Activated CD4-positive, CD25-positive, alpha-beta regulatory T cell treated with anti-CD3 and anti-CD28 coated beads, Interleukin-2, amount 50 U/mL, for 72 hours (primary cell): ENCODE data around the gene B4GALNT2.

Experiments used
- DNase-seq: peaks from one replicate; pipeline ENCODE4 v3.0.0; 2021

Gene B4GALNT2

DNA sequence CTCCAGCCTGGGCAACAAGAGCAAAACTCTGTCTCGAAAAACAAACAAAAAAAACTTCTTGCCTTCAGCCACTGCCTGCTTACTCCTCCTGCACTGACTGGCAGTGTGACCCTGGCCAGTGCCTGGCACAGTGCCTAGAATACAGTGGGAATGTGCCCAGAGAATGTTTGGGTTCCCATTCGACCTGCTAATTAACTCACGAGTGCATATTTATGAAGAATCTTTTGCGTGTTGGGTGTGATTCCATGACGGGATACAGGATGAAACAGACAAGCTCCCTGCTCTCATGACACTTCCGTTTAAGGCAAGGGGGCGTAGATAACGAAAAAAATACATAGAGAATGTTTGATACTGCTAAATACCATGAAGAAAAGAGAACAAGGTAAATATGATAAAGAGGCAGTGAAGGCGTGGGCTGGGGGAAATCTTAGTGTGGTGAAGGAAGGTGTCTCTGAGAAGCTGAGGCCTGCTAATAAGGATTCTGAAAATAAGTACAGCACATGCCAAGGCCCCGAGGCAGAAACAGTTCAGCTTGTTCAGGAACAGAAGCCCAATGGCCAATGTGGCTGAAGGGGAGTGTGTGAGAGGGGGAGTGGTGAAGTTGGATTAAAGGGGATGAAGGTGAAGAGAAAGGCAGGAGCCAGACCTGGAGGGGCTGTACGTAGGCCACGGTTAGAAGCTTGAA, 82.2 kb downstream of the B4GALNT2 start:
- no peak for DNase-seq

DNA sequence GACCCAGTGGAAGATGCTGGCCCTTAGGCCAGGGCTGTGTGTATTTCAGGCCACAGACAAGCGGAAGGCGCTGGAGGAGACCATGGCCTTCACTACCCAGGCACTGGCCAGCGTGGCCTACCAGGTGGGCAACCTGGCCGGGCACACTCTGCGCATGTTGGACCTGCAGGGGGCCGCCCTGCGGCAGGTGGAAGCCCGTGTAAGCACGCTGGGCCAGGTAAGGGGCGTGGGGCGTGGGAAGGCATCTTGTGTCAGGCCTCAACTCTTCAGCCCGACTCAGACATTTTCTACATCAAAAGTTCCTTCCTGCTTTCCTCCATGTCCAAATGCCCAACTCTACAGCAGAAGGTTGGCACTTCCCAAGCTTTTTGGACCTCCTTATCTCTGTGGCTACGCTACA, 83.9 kb downstream of the B4GALNT2 start:
- DNase-seq: no peak

DNA sequence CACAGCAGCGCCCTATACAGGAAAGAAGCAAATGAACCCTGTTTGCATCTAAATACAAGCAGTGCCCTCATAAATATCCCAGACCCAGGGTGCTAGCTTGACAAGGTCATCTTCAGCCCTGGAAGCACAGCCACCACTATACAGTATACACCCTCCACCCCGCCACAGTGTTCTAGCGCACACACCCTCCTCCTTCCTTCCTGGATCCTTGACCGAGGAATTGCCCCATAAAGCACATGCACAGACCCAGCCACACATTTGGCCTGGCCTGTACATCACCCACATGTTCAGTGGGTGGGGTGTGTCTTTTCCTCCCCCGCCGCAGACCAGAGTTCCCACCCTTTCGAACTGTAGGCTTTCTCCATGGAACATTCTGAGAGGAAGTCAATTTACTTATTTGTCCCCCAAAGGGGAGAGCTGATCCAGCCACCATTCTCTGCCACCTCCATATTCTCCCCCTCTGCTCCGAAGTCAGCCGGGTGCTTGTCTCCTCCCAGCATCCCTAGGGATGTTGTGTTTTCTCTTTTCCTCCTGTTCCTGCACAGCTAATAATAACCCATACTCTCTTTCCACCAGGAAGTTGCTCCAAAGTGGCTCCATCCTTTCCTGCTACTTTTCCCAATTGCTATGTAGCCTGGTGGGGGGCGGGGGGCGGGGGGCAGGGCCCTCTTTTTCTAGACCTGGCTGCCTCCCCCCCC, 84.5 kb downstream of the B4GALNT2 start:
- no peak for DNase-seq

DNA sequence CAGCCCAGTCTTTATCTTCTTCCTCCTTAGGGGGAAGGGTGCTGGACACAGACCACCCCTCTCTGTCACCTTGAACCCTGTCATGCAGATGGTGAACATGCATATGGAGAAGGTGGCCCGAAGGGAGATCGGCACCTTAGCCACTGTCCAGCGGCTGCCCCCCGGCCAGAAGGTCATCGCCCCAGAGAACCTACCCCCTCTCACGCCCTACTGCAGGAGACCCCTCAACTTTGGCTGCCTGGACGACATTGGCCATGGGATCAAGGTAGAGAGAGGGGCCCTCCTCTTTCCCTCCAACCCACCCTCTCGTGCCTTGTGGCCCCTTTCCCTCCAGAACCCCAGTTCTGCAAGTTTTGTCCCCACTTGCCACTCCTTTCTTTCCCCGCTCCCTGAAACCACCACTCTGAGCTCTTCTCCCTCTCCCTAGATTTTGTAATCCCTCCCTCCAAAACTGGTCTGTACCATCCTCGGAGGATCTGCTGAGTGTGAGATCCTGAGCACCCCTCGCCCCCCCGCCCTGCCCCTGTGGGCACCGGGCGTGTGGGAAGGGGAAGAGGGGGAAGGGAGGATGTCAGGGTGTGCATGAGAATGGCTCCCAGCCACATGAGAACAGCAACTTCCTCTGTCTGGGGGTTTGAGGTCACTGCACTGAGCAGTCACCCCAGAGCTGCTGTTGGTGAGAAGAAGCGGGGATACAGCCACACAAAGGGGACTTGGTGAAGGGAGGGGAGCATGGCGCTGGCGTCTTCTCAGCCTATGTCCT, 85.3 kb downstream of the B4GALNT2 start:
- no peak for DNase-seq

DNA sequence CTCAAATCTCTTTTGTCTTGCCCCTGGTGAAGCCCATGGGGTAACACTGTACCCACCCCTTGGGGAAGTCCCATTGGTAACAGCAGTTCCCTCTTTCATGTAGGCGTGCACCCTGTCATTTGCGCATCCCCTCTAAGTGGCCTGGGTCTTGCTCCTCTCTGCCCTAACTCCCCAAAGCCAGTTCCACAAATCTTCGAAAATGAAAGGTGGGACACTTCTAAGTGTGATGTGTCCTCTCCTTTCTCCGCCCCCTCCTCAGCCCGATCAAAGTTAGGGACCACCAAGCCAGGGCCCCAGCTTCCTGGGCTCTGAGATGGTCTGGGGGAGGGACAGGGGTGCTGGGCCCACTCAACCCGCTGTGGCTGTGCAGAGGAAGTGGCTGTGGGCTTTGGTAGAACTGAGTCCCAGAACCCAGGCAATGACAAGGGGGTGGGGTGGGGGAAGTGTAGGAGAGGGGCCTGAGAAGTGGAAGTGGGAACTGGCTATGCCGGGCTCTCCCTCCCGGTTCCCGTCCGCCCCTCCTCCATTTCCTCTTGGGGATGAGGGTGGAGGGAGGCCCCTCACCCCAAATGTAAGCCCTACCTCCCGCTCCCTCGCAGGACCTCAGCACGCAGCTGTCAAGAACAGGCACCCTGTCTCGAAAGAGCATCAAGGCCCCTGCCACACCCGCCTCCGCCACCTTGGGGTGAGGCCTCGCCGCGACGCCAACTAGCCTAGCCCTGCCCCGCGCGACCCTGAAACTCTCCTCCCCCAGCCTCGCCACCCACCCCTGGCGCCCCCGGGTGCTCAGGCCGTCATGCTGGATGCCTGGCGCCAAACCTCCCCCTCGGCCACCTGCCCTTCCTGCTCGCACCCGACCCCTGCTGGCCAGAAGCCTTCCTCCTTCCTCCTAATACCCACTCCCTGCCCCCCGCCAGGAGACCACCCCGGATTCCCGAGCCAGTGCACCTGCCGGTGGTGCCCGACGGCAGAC, 86.7 kb downstream of the B4GALNT2 start:
- DNase-seq: no peak

DNA sequence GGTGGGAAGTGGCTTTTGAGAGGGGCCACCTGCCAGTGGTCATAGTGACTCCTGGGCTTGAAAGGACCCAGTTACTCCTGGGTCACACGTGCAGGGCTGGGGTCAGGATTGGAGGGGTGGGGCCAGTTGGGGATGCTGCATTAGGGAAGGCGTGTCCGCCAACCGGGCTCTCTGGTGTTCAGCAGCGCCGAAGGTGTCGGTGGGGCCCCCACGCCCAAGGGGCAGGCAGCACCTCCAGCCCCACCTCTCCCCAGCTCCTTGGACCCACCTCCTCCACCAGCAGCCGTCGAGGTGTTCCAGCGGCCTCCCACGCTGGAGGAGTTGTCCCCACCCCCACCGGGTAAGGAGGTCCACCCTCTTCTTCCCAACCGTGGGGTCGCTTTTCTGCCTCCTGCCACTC, 87.4 kb downstream of the B4GALNT2 start:
- no peak for DNase-seq

DNA sequence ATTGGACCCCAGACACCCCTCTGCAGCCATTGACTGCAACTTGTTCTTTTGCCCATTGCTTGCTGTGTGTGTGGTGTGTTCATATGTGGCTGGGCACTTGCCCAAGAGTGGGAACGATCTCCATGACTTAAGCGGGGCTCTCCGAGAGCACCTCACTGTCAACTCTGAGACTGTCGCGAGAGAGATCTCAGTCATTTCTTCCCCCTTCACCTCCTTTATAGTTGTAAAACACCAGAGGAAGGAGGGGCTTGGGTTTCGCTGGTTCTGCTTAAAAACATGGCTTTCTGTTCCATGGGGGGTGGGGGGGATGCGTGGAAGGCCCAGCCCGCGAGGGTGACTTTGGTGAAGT, 90.6 kb downstream of the B4GALNT2 start:
- no peak for DNase-seq

DNA sequence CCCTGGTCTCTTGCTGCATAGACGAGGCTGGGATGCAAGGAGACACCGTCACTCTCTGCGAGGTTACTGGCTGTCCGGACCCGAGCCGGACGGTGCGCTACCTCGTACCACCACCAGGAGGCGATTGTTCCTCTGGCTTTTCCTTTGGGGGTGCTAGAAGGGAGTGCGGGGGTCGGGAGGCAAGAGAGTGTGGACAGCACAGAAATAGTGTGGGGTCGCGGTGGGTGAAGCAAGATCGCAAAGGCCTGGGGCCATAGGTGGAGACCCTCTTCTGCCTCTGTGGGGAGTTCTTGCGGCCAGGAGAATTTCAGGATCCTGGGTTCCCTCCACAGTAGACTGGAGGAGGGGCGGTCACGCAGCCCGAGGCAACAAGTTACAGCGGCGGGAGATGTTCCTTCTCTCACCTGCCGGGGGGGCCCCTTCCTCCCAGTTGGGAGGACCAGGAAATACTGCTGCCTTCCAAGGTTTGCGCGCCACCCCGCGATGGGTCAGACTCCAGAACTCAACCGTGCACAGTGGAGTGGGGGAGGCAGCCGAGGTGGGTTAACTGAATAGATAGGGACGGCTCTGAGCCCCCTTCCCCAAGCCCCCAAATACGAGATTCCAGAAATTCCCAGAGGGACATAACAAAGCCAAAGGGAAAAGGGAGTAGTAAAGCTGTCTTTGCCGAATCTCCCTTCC, 91.1 kb downstream of the B4GALNT2 start:
- DNase-seq: peak; percentile 77

DNA sequence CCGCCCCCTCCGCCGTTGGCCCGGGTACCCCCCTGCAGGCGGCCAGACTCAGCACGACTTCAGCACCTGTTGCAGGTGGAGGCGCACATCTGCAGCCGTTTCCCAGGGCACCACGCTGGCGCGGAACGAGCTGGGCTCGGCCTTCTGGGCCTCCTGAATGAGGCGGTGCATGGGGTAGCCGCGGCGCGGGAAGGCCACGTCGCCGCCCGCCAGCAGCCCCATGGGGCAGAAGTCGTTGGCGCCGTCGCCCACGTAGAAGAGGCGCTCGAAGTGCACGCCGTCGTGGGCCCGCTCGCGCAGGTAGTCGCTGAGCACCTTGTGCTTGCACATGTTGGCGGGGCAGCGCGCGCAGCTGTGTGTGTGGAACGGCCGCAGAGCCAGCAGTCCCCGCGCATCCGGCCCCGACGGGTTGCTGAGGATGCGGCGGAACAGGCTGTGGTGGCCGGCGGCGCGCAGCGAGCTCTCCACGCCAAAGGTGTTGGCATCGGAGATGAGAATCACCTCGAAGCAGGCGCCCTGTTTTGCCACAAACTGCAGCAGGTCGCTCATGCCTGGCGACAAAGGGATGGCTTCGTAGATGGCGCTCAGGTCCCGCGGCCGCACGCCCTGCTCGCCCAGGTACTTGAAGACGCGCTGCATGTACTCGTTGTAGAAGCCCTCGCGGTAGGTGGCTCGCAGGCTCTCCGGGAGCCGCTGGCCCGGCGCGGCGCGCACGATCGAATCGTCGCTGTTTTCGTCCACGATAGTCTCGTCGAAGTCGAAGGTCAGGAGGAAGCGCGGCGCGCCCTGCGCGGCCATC, 91.8 kb downstream of the B4GALNT2 start:
- DNase-seq: peak; percentile 60

DNA sequence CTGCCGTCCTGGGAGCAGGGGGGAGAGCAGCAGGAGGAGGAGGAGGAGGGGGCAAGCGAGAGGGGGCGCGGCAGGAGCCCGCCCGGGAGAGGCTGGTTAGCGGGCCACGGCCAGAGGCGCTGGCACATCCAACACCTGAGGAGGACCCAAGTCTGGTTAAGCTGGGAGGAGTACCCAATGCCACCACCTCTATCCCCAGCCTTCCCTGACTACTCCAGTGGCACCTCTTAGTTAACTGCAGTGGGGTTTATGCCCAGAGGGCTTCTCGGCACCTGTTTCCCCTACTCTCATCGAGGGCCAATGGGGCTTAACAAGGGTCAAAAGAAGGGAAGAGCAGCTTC, 92.4 kb downstream of the B4GALNT2 start:
- no peak for DNase-seq

DNA sequence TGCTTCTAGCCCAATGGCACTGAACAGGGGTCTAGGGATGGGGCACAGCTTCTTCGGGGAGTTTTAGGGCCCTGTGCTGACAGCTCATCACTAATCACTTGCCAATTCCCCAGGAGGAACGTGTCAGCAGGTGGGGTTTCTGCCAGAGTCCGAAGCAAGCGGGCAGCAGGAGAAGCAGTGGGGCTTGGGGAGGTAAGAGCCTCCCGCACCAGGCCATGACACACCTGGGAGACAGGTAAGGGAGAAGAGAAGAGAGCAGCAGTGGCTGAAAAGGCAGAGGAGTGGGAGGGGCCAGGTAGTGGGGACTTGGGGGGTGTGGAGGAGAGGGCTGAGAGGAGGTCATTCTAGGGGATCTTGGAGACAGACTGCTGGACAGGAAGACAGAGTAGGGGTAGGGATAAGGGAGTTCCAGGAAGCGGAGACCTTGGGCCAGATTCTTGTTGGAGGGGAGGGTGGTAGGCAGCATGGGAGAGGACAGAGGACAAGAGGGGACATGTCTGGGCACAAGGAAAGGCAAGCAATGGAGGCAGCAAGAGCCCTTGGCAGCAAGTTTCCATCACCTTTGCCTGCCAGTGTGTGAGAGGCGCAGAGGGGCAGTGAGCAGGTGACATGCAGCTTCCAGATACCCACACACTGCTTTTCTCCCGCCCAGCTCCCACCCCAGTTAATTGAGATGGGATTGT, 93.1 kb downstream of the B4GALNT2 start:
- DNase-seq: no peak
